ENCODE data around the gene RBM6. TPM values are rescaled to one million over a fixed set of nuclear protein-coding genes. Genes with fewer than 3 reads are reported as not detected.

The RBM6 gene
- total and polyA plus RNA-seq, 10 donors: 104 to 320 (median 154) TPM

DNA sequence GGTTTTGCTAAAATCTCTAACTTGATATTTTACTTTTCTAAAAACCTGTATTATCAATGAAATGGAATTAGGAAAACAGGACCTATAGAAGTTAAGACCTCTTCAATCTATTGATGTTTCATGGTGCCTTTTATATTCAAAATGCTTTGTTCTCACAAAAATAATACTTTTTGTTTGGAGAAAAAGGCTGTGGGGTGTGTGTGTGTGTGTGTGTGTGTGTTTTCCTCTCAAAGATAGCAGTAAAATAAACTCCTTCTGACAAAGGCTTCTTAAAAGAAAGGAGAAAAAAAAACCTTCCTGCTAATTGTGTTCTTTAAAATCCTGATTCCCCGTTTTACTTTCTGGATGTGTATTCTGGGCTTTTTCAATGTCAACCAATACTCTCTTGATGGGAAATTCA is 54.5 kb downstream of the RBM6 start:
- TF ChIP-seq, protein P1, sequence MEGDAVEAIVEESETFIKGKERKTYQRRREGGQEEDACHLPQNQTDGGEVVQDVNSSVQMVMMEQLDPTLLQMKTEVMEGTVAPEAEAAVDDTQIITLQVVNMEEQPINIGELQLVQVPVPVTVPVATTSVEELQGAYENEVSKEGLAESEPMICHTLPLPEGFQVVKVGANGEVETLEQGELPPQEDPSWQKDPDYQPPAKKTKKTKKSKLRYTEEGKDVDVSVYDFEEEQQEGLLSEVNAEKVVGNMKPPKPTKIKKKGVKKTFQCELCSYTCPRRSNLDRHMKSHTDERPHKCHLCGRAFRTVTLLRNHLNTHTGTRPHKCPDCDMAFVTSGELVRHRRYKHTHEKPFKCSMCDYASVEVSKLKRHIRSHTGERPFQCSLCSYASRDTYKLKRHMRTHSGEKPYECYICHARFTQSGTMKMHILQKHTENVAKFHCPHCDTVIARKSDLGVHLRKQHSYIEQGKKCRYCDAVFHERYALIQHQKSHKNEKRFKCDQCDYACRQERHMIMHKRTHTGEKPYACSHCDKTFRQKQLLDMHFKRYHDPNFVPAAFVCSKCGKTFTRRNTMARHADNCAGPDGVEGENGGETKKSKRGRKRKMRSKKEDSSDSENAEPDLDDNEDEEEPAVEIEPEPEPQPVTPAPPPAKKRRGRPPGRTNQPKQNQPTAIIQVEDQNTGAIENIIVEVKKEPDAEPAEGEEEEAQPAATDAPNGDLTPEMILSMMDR (IDR thresholded peaks at IDR 0.05 in 8 of 11, conservative IDR thresholded peaks at IDR 0.05 in 3 of 11): no peak
- TF ChIP-seq POLR2A (IDR thresholded peaks at IDR 0.05): no peak
- peaks cover 0 to 78% (median 11%) of the 10 kb centered on the region in 6 donors for H3K36me3 ChIP-seq
- no peaks in the 10 kb centered on the region for H3K27me3 ChIP-seq (replicated peaks in 1 of 7)
- WGBS, 5 donors: 84 to 97% (median 89%) methylated on average over 1 of the region's 1 CpG
- H3K4me1 ChIP-seq: peaks cover 0 to 14% (median 0%) of the 10 kb centered on the region in 6 donors
- no peak for DNase-seq
- no peak overlapping the region for H3K4me3 ChIP-seq
- intact Hi-C loops (cut with DNase I; ENCODE audit: low total_unique reads): no loop called here
- H3K27ac ChIP-seq: no peak overlapping the region
- no peaks in the 10 kb centered on the region for H3K9me3 ChIP-seq

DNA sequence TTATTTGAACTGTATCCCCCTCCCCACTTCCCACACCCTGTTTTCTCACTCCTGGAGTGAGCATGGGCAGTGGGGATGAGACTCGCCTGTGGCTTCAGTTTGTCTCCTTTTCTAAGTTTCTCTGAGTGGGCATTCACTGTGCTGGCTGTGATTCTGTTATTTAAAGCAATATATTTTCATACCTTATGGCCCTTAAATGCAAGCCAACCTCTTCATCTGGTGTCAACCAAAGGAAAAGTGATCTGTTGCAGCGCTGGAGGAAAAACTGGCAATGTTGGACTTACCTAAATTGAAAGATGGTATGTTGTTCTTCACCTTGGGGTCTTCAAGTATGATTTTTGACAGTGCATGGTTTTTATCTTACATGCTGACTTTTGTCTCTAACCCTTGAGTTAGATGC is 56.1 kb downstream of the RBM6 start:
- 95 to 100% (median 98%) methylated on average over 2 of the region's 2 CpGs for WGBS, 5 donors
- H3K36me3 ChIP-seq: peaks cover 0 to 79% (median 22%) of the 10 kb centered on the region in 6 donors

DNA sequence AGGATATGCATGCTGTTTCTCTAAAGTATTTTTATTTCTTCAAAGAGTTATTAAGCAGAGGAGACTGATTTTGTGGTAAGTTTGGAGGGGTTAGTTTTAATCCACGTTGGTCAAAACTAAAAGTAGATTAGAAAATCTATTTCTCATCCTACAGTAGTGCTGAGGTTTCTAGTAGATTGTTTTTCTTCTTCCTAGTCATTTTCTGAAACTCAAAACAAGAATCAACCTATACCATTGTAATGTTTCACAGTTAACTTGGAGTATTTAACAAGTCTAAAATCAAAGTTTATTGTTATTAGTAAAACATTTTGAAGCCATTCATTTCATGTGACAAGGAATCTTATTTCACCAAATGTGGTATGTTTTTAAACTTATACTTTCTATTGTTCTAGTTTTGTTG is 57.9 kb downstream of the RBM6 start:
- H3K27me3 ChIP-seq (replicated peaks in 1 of 7): no peaks in the 10 kb centered on the region
- no peak overlapping the region for H3K27ac ChIP-seq
- no peaks in the 10 kb centered on the region for H3K9me3 ChIP-seq
- no peak for TF ChIP-seq POLR2A (IDR thresholded peaks at IDR 0.05)
- no peak for TF ChIP-seq POLR2AphosphoS5 (IDR thresholded peaks at IDR 0.05)
- no peaks in the 10 kb centered on the region for H3K4me1 ChIP-seq
- WGBS, 5 donors: 62 to 83% (median 74%) methylated on average over 1 of the region's 1 CpG
- H3K4me3 ChIP-seq: no peak overlapping the region
- no peak for DNase-seq
- intact Hi-C loops (cut with DNase I; ENCODE audit: low total_unique reads): no loop called here
- peaks cover 0 to 90% (median 32%) of the 10 kb centered on the region in 6 donors for H3K36me3 ChIP-seq

More for the DNA sequence above, 56.1 kb downstream of the RBM6 start:
- TF ChIP-seq POLR2AphosphoS5 (IDR thresholded peaks at IDR 0.05): no peak
- TF ChIP-seq, protein P1 (IDR thresholded peaks at IDR 0.05 in 8 of 11, conservative IDR thresholded peaks at IDR 0.05 in 3 of 11): no peak
- TF ChIP-seq POLR2A (IDR thresholded peaks at IDR 0.05): no peak
- no peak overlapping the region for H3K4me3 ChIP-seq
- H3K27ac ChIP-seq: no peak overlapping the region
- DNase-seq: no peak
- H3K4me1 ChIP-seq: peaks cover 0 to 14% (median 0%) of the 10 kb centered on the region in 6 donors
- H3K27me3 ChIP-seq (replicated peaks in 1 of 7): no peaks in the 10 kb centered on the region
- no peaks in the 10 kb centered on the region for H3K9me3 ChIP-seq
- intact Hi-C loops (cut with DNase I; ENCODE audit: low total_unique reads): no loop called here

DNA sequence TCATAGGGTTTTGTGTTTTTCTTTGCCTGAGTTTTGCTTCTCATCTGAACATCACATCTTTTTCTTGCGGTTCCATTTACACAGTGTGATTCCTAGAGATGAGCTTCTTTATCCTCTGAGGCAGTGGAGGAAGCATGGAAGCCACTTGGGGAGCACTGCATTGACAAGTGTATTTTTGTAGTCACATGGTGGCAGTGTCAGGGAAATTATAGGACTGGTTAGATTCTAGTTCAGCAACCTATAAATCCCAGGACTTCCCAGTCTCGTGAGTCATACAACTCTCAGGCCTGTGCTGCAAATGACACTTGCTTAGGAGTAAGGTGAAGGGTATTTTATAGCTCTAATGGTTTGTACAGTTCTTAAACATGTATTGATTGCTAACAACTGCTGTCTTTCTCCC is 58.4 kb downstream of the RBM6 start:
- Histone ChIP-seq H3K27ac (no peak overlapping the region), H3K36me3 (peaks cover 0 to 94% (median 32%) of the 10 kb centered on the region in 6 donors), H3K27me3 (replicated peaks in 1 of 7) (no peaks in the 10 kb centered on the region), H3K4me1 (no peaks in the 10 kb centered on the region), H3K4me3 (no peak overlapping the region), H3K9me3 (no peaks in the 10 kb centered on the region)
- no peak for DNase-seq
- WGBS, 5 donors: 87 to 97% (median 93%) methylated on average over 2 of the region's 2 CpGs
- intact Hi-C loops (cut with DNase I; ENCODE audit: low total_unique reads): no loop called here
- TF ChIP-seq POLR2A (IDR thresholded peaks at IDR 0.05): no peak
- TF ChIP-seq POLR2AphosphoS5 (IDR thresholded peaks at IDR 0.05): no peak
- TF ChIP-seq, protein P1 (IDR thresholded peaks at IDR 0.05 in 8 of 11, conservative IDR thresholded peaks at IDR 0.05 in 3 of 11): no peak

DNA sequence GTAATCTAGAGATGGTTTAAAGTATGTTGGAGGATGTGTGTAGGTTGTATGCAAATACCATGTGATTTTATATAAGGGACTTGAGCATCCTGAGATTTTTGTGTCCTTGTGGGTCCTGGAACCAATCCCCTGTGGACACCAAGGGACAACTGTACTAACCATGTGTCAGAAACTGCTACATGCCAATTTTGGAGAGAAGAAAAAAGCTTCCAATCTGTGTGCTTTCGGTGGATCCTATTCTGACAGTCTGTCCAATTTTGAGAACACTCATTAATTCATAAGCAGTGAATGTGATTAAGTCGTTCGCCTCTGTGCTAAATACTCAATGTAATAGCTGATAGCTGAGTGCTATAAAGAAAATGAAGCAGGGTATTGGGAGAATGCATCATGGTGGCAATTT is 61.6 kb downstream of the RBM6 start:
- H3K36me3 ChIP-seq: peaks cover 0 to 96% (median 30%) of the 10 kb centered on the region in 6 donors
- intact Hi-C loops (cut with DNase I; ENCODE audit: low total_unique reads): no loop called here
- WGBS, 5 donors: 94 to 100% (median 97%) methylated on average over 3 of the region's 3 CpGs

More for the DNA sequence above, 61.6 kb downstream of the RBM6 start:
- Histone ChIP-seq H3K27me3 (replicated peaks in 1 of 7) (no peaks in the 10 kb centered on the region), H3K9me3 (no peaks in the 10 kb centered on the region), H3K4me1 (no peaks in the 10 kb centered on the region), H3K27ac (no peak overlapping the region), H3K4me3 (no peak overlapping the region)
- TF ChIP-seq, protein P1 (IDR thresholded peaks at IDR 0.05 in 8 of 11, conservative IDR thresholded peaks at IDR 0.05 in 3 of 11): no peak
- TF ChIP-seq POLR2A (IDR thresholded peaks at IDR 0.05) (no peak), POLR2AphosphoS5 (IDR thresholded peaks at IDR 0.05) (no peak)
- no peak for DNase-seq
